DOHH2 (cell line): ENCODE measurements around the gene CA9.
"Not testable (repeated sequence)": the region's sequence is repeated elsewhere in the genome, so short reads cannot be mapped to it uniquely, and the experiment has no call there.

Experiments used
- H3F3A ChIP-seq: fragments of 200-600 bp; sonication (generic), shearing (Covaris generic); 2 replicates; pipeline ENCODE4 v1.6.0; 2016; ENCODE audit warnings: antibody characterized with exemption, mild to moderate bottlenecking; ENCODE audit not compliant: control insufficient read depth, insufficient read depth
- H3K27ac ChIP-seq: fragments of 200-600 bp; sonication (generic); 2 replicates; pipeline ENCODE4 v1.5.1; 2014; ENCODE audit warnings: low read depth, mild to moderate bottlenecking, low read length, moderate library complexity
- H3K27me3 ChIP-seq: fragments of 200-600 bp; sonication (generic); 2 replicates; pipeline ENCODE4 v1.6.1; 2014; ENCODE audit warnings: mild to moderate bottlenecking, low read length, mixed read lengths; ENCODE audit not compliant: control insufficient read depth
- H3K36me3 ChIP-seq: fragments of 200-600 bp; sonication (generic); 2 replicates; pipeline ENCODE4 v1.6.1; 2014; ENCODE audit warnings: mild to moderate bottlenecking, low read length, moderate library complexity, mixed read lengths; ENCODE audit not compliant: control insufficient read depth
- H3K4me1 ChIP-seq: fragments of 200-600 bp; sonication (generic); 2 replicates; pipeline ENCODE4 v1.6.1; 2014; ENCODE audit warnings: mild to moderate bottlenecking, low read length, mixed read lengths; ENCODE audit not compliant: control insufficient read depth
- H3K4me2 ChIP-seq: fragments of 200-600 bp; sonication (generic); 2 replicates; pipeline ENCODE4 v1.6.0; 2014; ENCODE audit warnings: mild to moderate bottlenecking, low read length, moderate library complexity
- H3K4me3 ChIP-seq: fragments of 200-600 bp; sonication (generic); 2 replicates; pipeline ENCODE4 v1.5.1; 2014; ENCODE audit warnings: mild to moderate bottlenecking, low read length, mixed read lengths
- H3K79me2 ChIP-seq: fragments of 200-600 bp; sonication (generic); 2 replicates; pipeline ENCODE4 v1.6.1; 2014; ENCODE audit warnings: mild to moderate bottlenecking, low read length, mixed read lengths; ENCODE audit not compliant: control insufficient read depth
- H3K9me2 ChIP-seq: fragments of 200-600 bp; sonication (generic); replicated peaks from 2 replicates; pipeline ENCODE4 v1.6.1; 2014; ENCODE audit warnings: mild to moderate bottlenecking, low read length, mixed read lengths; ENCODE audit not compliant: control insufficient read depth
- H3K9me3 ChIP-seq: fragments of 200-600 bp; sonication (generic); 2 replicates; pipeline ENCODE4 v1.6.1; 2014; ENCODE audit warnings: antibody characterized with exemption, low read length, mixed read lengths; ENCODE audit not compliant: control insufficient read depth, insufficient read depth
- H4K20me1 ChIP-seq: fragments of 200-600 bp; sonication (generic); 2 replicates; pipeline ENCODE4 v1.6.0; 2014; ENCODE audit warnings: low read depth, mild to moderate bottlenecking, antibody characterized with exemption, low read length, moderate library complexity; ENCODE audit not compliant: control insufficient read depth, insufficient read depth
- CTCF ChIP-seq: fragments of 200-600 bp; sonication (generic); IDR thresholded peaks from one replicate; pipeline ENCODE4 v1.5.1; 2014; ENCODE audit warnings: antibody characterized with exemption, mild to moderate bottlenecking, low read depth, low read length; ENCODE audit not compliant: poor library complexity, severe bottlenecking
- EZH2phosphoT487 ChIP-seq: fragments of 200-600 bp; sonication (generic); IDR thresholded peaks from 2 replicates; pipeline ENCODE4 v1.6.1; 2017; ENCODE audit warnings: borderline replicate concordance, mild to moderate bottlenecking, antibody characterized with exemption, low read length, moderate library complexity, mixed read lengths

CA9 gene

GRCh38 chr9:35639225-35639624, 34.5 kb upstream of the CA9 start:
- H3K79me2 ChIP-seq, H3K4me3 ChIP-seq, H3K9me3 ChIP-seq, H4K20me1 ChIP-seq, H3K27me3 ChIP-seq, H3K27ac ChIP-seq, H3K36me3 ChIP-seq, H3K9me2 ChIP-seq: not testable (repeated sequence)
- peaks cover 57% of the 10 kb centered on the region for H3K4me1 ChIP-seq
- H3K4me2 ChIP-seq: peak overlapping the region; percentile 27; the same call in 1 of the 2 replicates
- H3F3A ChIP-seq: peaks cover 16% of the 10 kb centered on the region

GRCh38 chr9:35639631-35640030, 34.1 kb upstream of the CA9 start:
- no peaks in the 10 kb centered on the region for H3K27me3 ChIP-seq
- peak overlapping the region; percentile 27; the same call in 1 of the 2 replicates for H3K4me2 ChIP-seq
- H3K27ac ChIP-seq: no peak overlapping the region
- H3K36me3 ChIP-seq: peaks cover 3% of the 10 kb centered on the region; the same call in 1 of the 2 replicates
- H3K4me3 ChIP-seq: no peak overlapping the region
- no peaks in the 10 kb centered on the region for H3K9me3 ChIP-seq
- H3K4me1 ChIP-seq: peaks cover 53% of the 10 kb centered on the region
- no peaks in the 10 kb centered on the region for H3K9me2 ChIP-seq
- H3F3A ChIP-seq: peaks cover 16% of the 10 kb centered on the region
- no peak for TF ChIP-seq CTCF
- TF ChIP-seq EZH2phosphoT487: no peak
- H4K20me1 ChIP-seq: no peaks in the 10 kb centered on the region
- H3K79me2 ChIP-seq: no peaks in the 10 kb centered on the region

DNA sequence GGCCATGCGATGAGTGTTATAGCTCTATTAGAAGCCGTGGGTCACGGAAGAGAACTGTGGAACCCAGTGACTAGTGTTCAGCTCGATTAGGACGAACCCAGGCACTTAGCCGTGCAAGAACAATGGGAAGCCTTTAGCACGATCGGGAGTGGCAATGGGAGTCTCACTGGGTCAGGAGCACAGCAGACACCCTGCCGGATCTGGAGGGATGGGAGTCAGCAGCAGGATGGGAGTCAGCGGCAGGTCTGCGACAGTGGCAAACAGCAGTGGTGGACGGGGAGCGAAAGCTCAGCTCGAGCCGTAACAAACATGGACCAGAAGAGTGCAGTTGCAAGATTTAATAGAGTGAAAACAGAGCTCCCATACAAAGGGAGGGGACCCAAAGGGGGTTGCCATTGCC, 33.3 kb upstream of the CA9 start:
- not testable (repeated sequence) for H3K4me2 ChIP-seq, H3K79me2 ChIP-seq, H3K27me3 ChIP-seq, H3K36me3 ChIP-seq, H3K27ac ChIP-seq, H3F3A ChIP-seq, H4K20me1 ChIP-seq, H3K9me2 ChIP-seq, H3K4me3 ChIP-seq, H3K9me3 ChIP-seq
- H3K4me1 ChIP-seq: peaks cover 49% of the 10 kb centered on the region

GRCh38 chr9:35641478-35641877, 32.2 kb upstream of the CA9 start:
- not testable (repeated sequence) for H3K27me3 ChIP-seq, H4K20me1 ChIP-seq, H3K36me3 ChIP-seq, H3K4me2 ChIP-seq, H3K9me2 ChIP-seq, H3K27ac ChIP-seq, H3F3A ChIP-seq, H3K79me2 ChIP-seq, H3K4me3 ChIP-seq, H3K9me3 ChIP-seq
- H3K4me1 ChIP-seq: peaks cover 42% of the 10 kb centered on the region

DNA sequence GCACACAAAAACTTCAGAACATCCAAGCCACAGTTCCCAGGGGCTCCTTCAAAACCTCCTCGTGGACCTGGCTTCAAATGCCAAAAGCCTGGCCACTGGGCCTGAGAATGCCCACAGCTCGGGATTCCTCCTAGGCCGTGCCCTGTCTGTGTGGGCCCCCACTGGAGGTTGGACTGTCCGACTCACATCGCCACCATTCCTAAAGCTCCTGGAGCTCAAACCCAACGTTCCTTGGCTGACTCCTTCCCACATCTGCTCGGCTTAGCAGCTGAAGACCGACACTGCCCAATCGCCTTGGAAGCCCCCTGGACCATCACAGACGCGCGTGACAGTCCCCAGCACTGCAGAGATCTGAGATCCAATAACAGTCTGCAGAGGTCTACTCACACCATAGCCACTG, 30.7 kb upstream of the CA9 start:
- Histone ChIP-seq H3K4me2 (no peak overlapping the region), H3K4me1 (peaks cover 40% of the 10 kb centered on the region), H3K79me2 (peaks cover 6% of the 10 kb centered on the region; the same call in 1 of the 2 replicates), H3K9me2 (no peaks in the 10 kb centered on the region), H3K36me3 (peaks cover 3% of the 10 kb centered on the region; the same call in 1 of the 2 replicates), H4K20me1 (no peaks in the 10 kb centered on the region), H3K27me3 (no peaks in the 10 kb centered on the region), H3K4me3 (no peak overlapping the region), H3F3A (peaks cover 12% of the 10 kb centered on the region), H3K9me3 (no peaks in the 10 kb centered on the region), H3K27ac (no peak overlapping the region)
- TF ChIP-seq CTCF (no peak), EZH2phosphoT487 (no peak)

DNA sequence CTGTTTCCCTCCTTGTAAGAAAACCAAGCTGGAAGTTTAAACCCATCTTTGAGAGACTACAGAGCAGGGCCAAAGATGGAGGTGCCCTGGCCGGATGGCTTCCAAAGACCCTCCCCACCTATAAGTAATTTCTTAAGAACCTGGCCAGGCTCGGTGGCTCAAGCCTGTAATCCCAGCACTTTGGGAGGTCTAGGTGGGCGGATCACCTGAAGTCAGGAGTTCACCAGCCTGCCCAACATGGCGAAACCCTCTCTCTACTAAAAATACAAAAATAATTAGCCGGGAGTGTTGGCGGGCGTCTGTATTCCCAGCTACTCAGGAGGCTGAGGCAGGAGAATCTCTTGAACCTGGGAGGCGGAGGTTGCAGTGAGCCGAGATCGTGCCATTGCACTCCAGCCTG, 28.0 kb upstream of the CA9 start:
- Histone ChIP-seq H3K4me3 (peak overlapping the region; percentile 85), H3K27ac (peak overlapping the region; percentile 87), H3F3A (peaks cover 28% of the 10 kb centered on the region), H3K36me3 (peaks cover 19% of the 10 kb centered on the region), H3K4me2 (peak overlapping the region; percentile 96), H3K4me1 (peaks cover 41% of the 10 kb centered on the region), H3K79me2 (peaks cover 18% of the 10 kb centered on the region)
- not testable (repeated sequence) for H4K20me1 ChIP-seq, H3K9me3 ChIP-seq, H3K9me2 ChIP-seq, H3K27me3 ChIP-seq
